Stromal cell of bone marrow (primary cell): ENCODE results near the gene FSTL5.

ENCODE experiments used
- DNase-seq: peaks from one replicate; pipeline ENCODE4 v3.0.0-alpha.2; 2012; ENCODE audit warnings: low read depth

Gene FSTL5

GRCh38 chr4:161704653-161705052 is 459.1 kb downstream of the FSTL5 start:
- DNase-seq, result no peak

GRCh38 chr4:161704040-161704439 is 459.8 kb downstream of the FSTL5 start:
- DNase-seq, result no peak

- no peak for DNase-seq
These were observed 461.5 kb downstream of the FSTL5 start for GRCh38 chr4:161702287-161702686.

DNA sequence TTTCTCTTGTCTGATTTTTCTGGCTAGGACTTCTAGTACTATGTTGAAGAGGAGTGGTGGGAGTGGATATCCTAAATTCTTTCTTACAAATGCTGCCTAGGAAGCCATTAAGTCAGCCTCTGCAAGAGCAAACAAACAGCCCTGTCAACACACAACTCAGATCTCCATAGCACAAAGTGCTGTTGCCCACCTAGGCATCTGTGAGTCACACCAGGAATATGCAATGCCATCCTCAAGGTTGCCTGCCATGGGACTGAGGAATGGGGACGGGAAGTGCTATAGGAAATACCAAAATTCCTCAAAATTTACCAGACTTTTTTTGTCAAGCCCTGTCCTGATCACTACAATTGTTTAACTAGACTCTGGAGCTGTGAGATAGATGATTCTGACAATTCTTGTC is 466.9 kb downstream of the FSTL5 start:
- no peak for DNase-seq

- no peak for DNase-seq
These were observed 483.7 kb downstream of the FSTL5 start for GRCh38 chr4:161680146-161680545.

DNA sequence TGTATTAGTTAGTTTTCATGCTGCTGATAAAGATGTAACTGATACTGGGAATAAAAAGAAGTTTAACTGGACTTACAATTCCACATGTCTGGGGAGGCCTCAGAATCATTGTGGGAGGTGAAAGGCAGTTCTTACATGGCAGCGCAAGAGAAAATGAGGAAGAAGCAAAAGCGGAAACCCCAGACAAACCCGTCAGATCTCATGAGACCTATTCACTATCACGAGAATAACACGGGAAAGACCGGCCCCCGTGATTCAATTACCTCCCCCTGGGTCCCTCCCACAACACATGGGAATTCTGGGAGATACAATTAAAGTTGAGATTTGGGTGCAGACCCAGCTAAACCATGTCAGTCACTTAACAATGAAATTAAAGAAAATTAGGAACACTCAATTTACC is 499.1 kb downstream of the FSTL5 start:
- DNase-seq, result no peak

GRCh38 chr4:161663844-161664243 is 500.0 kb downstream of the FSTL5 start:
- no peak for DNase-seq

- no peak for DNase-seq
These were observed 505.1 kb downstream of the FSTL5 start for GRCh38 chr4:161658676-161659075.

DNA sequence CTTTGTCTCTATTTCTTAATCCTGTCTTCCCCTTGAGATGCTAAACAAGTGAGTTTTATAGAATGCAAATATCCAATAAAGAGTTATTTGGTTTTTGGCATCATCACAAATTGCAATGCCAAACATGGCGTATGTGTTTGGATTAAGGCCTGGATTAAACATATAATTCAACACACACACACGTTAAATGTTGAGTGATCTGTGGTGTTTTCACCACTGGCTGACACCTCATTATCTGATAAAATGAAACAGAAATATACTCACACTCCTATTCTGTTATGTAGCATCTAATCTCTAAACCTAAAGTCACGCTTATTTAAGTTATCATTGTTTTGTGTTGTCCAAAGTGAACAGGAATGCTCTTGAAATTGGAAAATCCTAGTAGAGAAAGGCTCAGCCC is 506.2 kb downstream of the FSTL5 start:
- no peak for DNase-seq

GRCh38 chr4:161656594-161656993 is 507.2 kb downstream of the FSTL5 start:
- DNase-seq, result no peak

- DNase-seq, result no peak
These were observed 508.7 kb downstream of the FSTL5 start for GRCh38 chr4:161655148-161655547.

DNA sequence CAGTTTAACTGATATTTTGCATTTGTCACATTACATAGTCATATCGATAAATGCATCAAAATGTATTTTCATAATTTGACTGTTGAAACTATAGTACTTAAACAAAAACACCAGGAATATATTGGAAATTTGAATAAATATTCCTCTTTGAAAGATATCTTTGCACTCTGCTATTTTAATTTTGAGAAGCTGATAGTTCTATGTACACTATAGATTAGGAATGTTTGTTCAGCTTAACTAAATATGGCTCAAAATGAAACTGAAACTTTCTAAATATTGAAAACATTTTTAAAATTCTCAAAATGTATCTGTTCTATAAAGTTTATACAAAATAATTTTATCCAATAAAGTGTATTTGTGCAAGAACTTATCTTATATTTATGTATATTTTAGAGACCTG is 510.1 kb downstream of the FSTL5 start:
- no peak for DNase-seq

DNA sequence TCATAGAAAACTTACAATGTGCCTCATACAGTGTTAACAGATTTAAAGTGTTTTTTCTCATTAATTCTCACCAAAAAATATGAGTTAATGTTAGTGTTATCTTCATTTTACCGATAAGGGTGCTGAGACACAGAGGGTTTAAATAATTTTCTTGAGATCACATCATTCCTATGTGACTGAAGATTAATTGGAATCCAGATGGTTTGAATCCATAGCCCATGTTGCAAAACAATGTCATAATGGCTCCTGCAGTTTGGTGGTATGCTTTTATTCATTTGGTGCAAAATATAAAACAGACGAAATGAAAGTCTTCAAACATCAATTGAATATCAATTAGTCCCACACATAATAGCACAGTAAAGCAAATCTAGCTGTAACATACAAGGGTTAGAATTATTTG is 512.2 kb downstream of the FSTL5 start:
- no peak for DNase-seq

DNA sequence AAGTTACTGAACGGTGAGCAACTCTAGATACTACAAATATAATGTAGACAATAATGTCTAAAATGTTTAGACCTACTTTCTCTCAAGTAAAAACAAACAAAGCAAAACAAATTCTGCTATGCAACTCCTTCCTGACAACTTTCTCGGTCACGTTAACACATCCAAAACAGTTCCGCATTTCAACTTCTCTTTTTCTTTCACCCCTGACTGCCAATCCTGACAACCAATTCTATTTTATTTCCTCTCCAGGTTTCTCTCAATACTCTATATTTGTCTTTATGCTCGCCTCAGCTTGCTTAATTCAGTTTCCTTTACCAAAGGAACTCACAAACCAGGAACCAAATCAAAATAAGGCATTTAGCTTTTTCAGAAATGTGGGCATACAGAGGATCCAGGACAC is 513.0 kb downstream of the FSTL5 start:
- no peak for DNase-seq

GRCh38 chr4:161647757-161648156 is 516.0 kb downstream of the FSTL5 start:
- DNase-seq, result no peak

DNA sequence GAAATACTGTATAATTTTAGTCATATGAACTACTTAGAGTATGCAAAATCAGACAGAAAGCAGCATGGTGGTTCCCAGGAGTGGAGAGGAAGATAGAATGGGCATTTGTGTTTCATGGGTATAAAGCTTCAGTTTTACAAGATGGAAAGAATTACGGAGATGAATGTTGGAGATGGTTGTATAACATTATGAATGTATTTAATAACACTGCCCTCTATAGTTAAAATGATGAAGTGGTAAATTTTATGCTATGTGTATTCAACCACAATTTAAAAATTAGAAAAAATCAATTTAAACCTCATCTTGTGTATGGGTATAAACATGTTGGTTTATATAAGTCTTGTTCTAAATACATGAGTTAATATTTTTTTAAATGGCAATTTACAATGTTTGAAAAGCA is 521.1 kb downstream of the FSTL5 start:
- DNase-seq, result no peak

GRCh38 chr4:161629694-161630441 is 533.9 kb downstream of the FSTL5 start:
- DNase-seq, result no peak

GRCh38 chr4:161604516-161605300 is 559.1 kb downstream of the FSTL5 start:
- DNase-seq, result no peak

- DNase-seq, result no peak
These were observed 562.8 kb downstream of the FSTL5 start for GRCh38 chr4:161601011-161601410.

GRCh38 chr4:161595230-161595771 is 568.5 kb downstream of the FSTL5 start:
- no peak for DNase-seq

DNA sequence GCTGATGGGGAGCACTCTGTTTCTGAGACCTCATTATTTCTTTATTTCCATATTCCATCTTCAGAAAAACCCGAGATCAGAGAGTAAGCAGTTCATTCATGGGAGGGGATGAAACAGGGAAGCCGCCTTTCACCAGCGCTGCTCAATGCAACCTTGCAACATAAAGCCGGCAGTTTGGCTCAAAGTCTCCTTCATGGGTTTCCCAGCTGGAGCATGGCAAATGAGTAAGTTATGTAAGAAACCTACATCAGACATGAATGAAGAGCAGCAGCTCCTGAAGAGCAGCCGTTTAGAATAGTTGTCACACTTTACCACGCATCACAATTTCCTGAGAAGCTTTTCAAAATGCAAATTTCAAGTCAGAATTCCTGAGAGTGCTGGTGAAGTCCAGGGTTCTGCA is 578.8 kb downstream of the FSTL5 start:
- no peak for DNase-seq

DNA sequence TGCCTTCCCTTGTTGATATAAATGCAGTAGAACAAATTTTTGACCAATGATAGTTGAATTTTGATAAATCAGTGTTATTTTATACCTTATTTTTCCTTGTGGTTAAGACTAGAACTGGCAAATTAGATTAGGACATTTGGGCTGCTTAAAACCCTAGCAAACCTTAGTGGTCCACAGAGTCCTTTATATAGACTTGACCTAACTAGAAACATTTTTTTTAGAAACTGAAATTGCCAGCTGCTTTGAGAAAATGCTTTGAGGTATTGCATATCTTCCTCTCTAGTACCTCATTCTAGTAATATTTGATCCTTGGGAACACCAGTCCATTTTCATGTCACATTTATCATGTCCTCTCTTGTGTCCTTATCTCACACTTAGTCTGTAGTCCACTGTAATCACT is 580.3 kb downstream of the FSTL5 start:
- no peak for DNase-seq
